H1 (cell line): Measurements from ENCODE around the gene RAB26. TPM values are rescaled to one million over a fixed set of nuclear protein-coding genes. Genes with fewer than 3 reads are reported as not detected.
"Not testable (repeated sequence)": the region's sequence is repeated elsewhere in the genome, so short reads cannot be mapped to it uniquely, and the experiment has no call there.

Experiments
- CTCF ChIA-PET: fragments of 300-600 bp; sonication (Branson Sonifier 250); formaldehyde crosslinking; loops from one replicate; lab custom pipeline; 2021; ENCODE audit not compliant: partially characterized antibody; lab: Charles Lee
- POLR2A ChIA-PET: fragments of 300-600 bp; sonication (Branson Sonifier 250); formaldehyde crosslinking; loops from one replicate; lab custom pipeline; 2021; ENCODE audit warnings: inconsistent platforms; ENCODE audit not compliant: partially characterized antibody; lab: Charles Lee
- DNase-seq, 2 experiments: peaks; one replicate each; pipeline versions ENCODE4 v3.0.0 to v3.0.0-alpha.2; 2010 to 2022; ENCODE audit warnings: low spot score in 2 of 2, low read depth in 1 of 2, mixed read lengths in 1 of 2
- FAIRE-seq: peaks from 2 replicates; lab custom pipeline; 2011; peaks lifted over from hg19 to GRCh38; lab: Jason Lieb, UNC
- H2AFZ ChIP-seq: 2 replicates; pipeline ENCODE4 v1.8.1; 2012; ENCODE audit warnings: low read length, inconsistent platforms
- H2AK5ac ChIP-seq: 2 replicates; pipeline ENCODE4 v1.6.1; 2013; ENCODE audit warnings: low read depth, low read length
- H2BK120ac ChIP-seq: replicated peaks from 2 replicates; pipeline ENCODE3; 2013; ENCODE audit warnings: low read depth, low read length, inconsistent platforms
- H2BK12ac ChIP-seq: 2 replicates; pipeline ENCODE4 v1.6.1; 2013; ENCODE audit warnings: low read depth, low read length
- H2BK15ac ChIP-seq: 2 replicates; pipeline ENCODE4 v1.6.1; 2013; ENCODE audit warnings: low read length
- H2BK20ac ChIP-seq: 2 replicates; pipeline ENCODE4 v1.6.1; 2013; ENCODE audit warnings: low read length
- H2BK5ac ChIP-seq: 2 replicates; pipeline ENCODE4 v1.6.1; 2013; ENCODE audit warnings: low read depth, low read length
- H3K14ac ChIP-seq: 2 replicates; pipeline ENCODE4 v1.6.1; 2013; ENCODE audit warnings: inconsistent platforms; ENCODE audit not compliant: insufficient read length
- H3K18ac ChIP-seq: 2 replicates; pipeline ENCODE4 v1.6.1; 2013; ENCODE audit warnings: low read length; ENCODE audit errors: extremely low read depth
- H3K23ac ChIP-seq: 2 replicates; pipeline ENCODE4 v1.6.1; 2013; ENCODE audit warnings: inconsistent platforms; ENCODE audit not compliant: insufficient read length
- H3K23me2 ChIP-seq: 2 replicates; pipeline ENCODE4 v1.6.1; 2013; ENCODE audit warnings: low read depth, low read length
- H3K27ac ChIP-seq: 2 replicates; pipeline ENCODE4 v1.6.1; 2011; ENCODE audit warnings: low read depth, low read length, inconsistent platforms
- H3K27me3 ChIP-seq, 4 experiments: replicated peaks in 1 of 4; 1 replicate in 1 of 4; 2 replicates in 3 of 4; pipeline versions ENCODE4 v1.6.1 to v1.8.1; 2011 to 2013; ENCODE audit warnings: low read length in 3 of 4, mild to moderate bottlenecking in 3 of 4, inconsistent platforms in 2 of 4, mixed read lengths in 2 of 4, moderate library complexity in 1 of 4; ENCODE audit not compliant: control insufficient read depth in 3 of 4, insufficient read depth in 3 of 4; ENCODE audit errors: extremely low read depth in 1 of 4
- H3K36me3 ChIP-seq, 4 experiments: 2 replicates each; pipeline versions ENCODE4 v1.6.1 to v1.8.1; 2011 to 2013; ENCODE audit warnings: mild to moderate bottlenecking in 4 of 4, low read length in 3 of 4, moderate library complexity in 2 of 4, control low read depth in 1 of 4, inconsistent platforms in 1 of 4; ENCODE audit not compliant: insufficient read depth in 4 of 4, control insufficient read depth in 2 of 4
- H3K4ac ChIP-seq: replicated peaks from 2 replicates; pipeline ENCODE3; 2013; ENCODE audit warnings: low read length, low read depth, mixed read lengths, inconsistent platforms; ENCODE audit not compliant: insufficient read length
- H3K4me1 ChIP-seq, 4 experiments: replicated peaks in 1 of 4; 1 replicate in 1 of 4; 2 replicates in 3 of 4; pipeline versions ENCODE4 v1.6.1 to v1.8.1; 2011 to 2013; ENCODE audit warnings: low read length in 3 of 4, inconsistent platforms in 2 of 4, mixed read lengths in 1 of 4; ENCODE audit not compliant: insufficient read depth in 4 of 4, control insufficient read depth in 3 of 4
- H3K4me2 ChIP-seq, 2 experiments: 2 replicates each; pipeline versions ENCODE4 v1.6.1 to v1.8.1; 2011 to 2013; ENCODE audit warnings: low read depth in 2 of 2, low read length in 2 of 2, control low read depth in 1 of 2, inconsistent platforms in 1 of 2, mild to moderate bottlenecking in 1 of 2; ENCODE audit not compliant: insufficient read depth in 1 of 2
- H3K4me3 ChIP-seq, 4 experiments: fragments of 200-600, 300-600 bp in 1 of 4; sonication (generic), shearing (Covaris generic), sonication (Bioruptor Twin) in 1 of 4; 2 replicates each; pipeline versions ENCODE4 v1.5.1 to v1.8.1; 2011 to 2016; ENCODE audit warnings: low read length in 4 of 4, low read depth in 3 of 4, control low read depth in 2 of 4, inconsistent platforms in 2 of 4, mild to moderate bottlenecking in 2 of 4, mixed read lengths in 1 of 4, moderate library complexity in 1 of 4; ENCODE audit not compliant: insufficient read depth in 2 of 4; ENCODE audit errors: extremely low read depth in 1 of 4
- H3K56ac ChIP-seq: replicated peaks from 2 replicates; pipeline ENCODE3; 2013; ENCODE audit warnings: low read depth, mild to moderate bottlenecking, mixed read lengths, low read length, inconsistent platforms; ENCODE audit not compliant: insufficient read length
- H3K79me1 ChIP-seq: 2 replicates; pipeline ENCODE4 v1.6.1; 2013; ENCODE audit warnings: low read depth, low read length, control low read depth
- H3K79me2 ChIP-seq, 2 experiments: 2 replicates each; pipeline versions ENCODE4 v1.6.1 to v1.8.1; 2012 to 2013; ENCODE audit warnings: low read length in 2 of 2, mild to moderate bottlenecking in 2 of 2, inconsistent platforms in 1 of 2; ENCODE audit not compliant: insufficient read depth in 2 of 2, control insufficient read depth in 1 of 2
- H3K9ac ChIP-seq, 4 experiments: replicated peaks in 1 of 4; 1 replicate in 1 of 4; 2 replicates in 3 of 4; pipeline versions ENCODE4 v1.6.1 to v1.8.1; 2011 to 2013; ENCODE audit warnings: low read depth in 3 of 4, low read length in 3 of 4, control low read depth in 2 of 4, mild to moderate bottlenecking in 2 of 4, moderate library complexity in 2 of 4, inconsistent platforms in 1 of 4; ENCODE audit errors: extremely low read depth in 1 of 4
- H3K9me3 ChIP-seq, 2 experiments: 2 replicates each; pipeline versions ENCODE4 v1.6.1 to v1.8.1; 2012 to 2013; ENCODE audit warnings: mild to moderate bottlenecking in 2 of 2, moderate library complexity in 2 of 2, control low read depth in 1 of 2, inconsistent platforms in 1 of 2, low read depth in 1 of 2, low read length in 1 of 2, mixed read lengths in 1 of 2; ENCODE audit not compliant: insufficient read depth in 2 of 2
- H4K20me1 ChIP-seq, 2 experiments: replicated peaks in 1 of 2; 2 replicates each; pipeline versions ENCODE3 to v1.8.1; 2011 to 2013; ENCODE audit warnings: inconsistent platforms in 2 of 2, low read length in 2 of 2, mild to moderate bottlenecking in 1 of 2; ENCODE audit not compliant: insufficient read depth in 2 of 2, control insufficient read depth in 1 of 2
- H4K5ac ChIP-seq: 2 replicates; pipeline ENCODE4 v1.6.1; 2013; ENCODE audit warnings: low read length, low read depth, mixed read lengths, inconsistent platforms; ENCODE audit not compliant: insufficient read length
- H4K8ac ChIP-seq: 2 replicates; pipeline ENCODE4 v1.8.0; 2013; ENCODE audit warnings: mild to moderate bottlenecking, moderate library complexity, low read length, inconsistent platforms; ENCODE audit not compliant: insufficient read depth; ENCODE audit errors: extremely low read depth
- H4K91ac ChIP-seq: replicated peaks from 2 replicates; pipeline ENCODE3; 2013; ENCODE audit warnings: low read length, mixed read lengths, inconsistent platforms; ENCODE audit not compliant: insufficient read length
- WGBS, 2 experiments: shearing (Covaris generic) in 1 of 2; methylation state at CpG; one replicate each; pipeline versions ENCODE4 v1.1.6 to v1.1.7; 2013 to 2015; ENCODE audit warnings: low lambda C conversion rate in 2 of 2, mixed read lengths in 2 of 2, inconsistent platforms in 1 of 2, low coverage in 1 of 2, missing lambda C conversion rate in 1 of 2; ENCODE audit not compliant: insufficient replicate concordance in 2 of 2, insufficient coverage in 1 of 2, insufficient read length in 1 of 2; ENCODE audit errors: extremely low coverage in 1 of 2, missing lambda C conversion rate in 1 of 2; 5-methylcytosine and 5-hydroxymethylcytosine counted together
- polyA plus RNA-seq, 7 experiments: library from polyadenylated mRNA; depleted of rRNA in 3 of 7; stranded (reverse) in 5 of 7; unstranded in 2 of 7; fragments of >200 nt in 5 of 7; fragments of 200-250 nt in 2 of 7; gene quantifications; 1 replicate in 5 of 7; 2 replicates in 1 of 7; 4 replicates in 1 of 7; pipeline versions ENCODE4 v1.2.1 to v1.2.3, GENCODE V29; 2011 to 2013; ENCODE audit warnings: missing spikeins in 2 of 7, mixed read lengths in 2 of 7
- total RNA-seq: library from RNA; stranded (reverse); fragmentation: NEBNext Ultra II Directional; extraction: Animal tissue kit (Norgen Biotek cat#: 25700); gene quantifications from 2 replicates; pipeline ENCODE4 v1.2.1, GENCODE V29; 2021

RAB26 gene
- total and polyA plus RNA-seq, 2 of the 8 experiments (the other 6 are each of a cell fraction or from before 2014, with no cell fraction given) = 4.3 to 5.4 TPM

DNA sequence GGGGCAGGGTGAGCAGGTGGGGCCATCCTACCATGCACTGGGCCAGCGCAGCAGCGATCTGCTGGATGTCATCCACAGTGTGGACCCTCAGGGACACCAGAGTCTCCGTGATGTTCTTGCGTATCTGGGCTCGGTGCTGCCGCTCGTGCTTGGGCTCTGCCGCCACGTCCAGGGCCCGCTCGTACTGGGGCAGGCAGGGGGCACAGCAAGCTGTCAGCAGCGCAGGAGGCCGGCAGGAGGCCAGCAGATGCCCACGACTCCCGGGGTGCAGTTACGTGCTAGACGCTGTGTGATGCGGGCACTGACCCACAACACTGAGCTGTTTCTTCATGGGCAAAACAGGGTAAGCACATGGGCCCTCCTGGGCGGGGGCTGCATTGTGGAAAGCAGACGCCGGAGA lies 43.1 kb upstream of the RAB26 start:
- H3K9ac ChIP-seq, H3K23me2 ChIP-seq, H2BK5ac ChIP-seq, H2AFZ ChIP-seq, H2BK120ac ChIP-seq, H3K14ac ChIP-seq, DNase-seq, H3K4me1 ChIP-seq, H3K4me2 ChIP-seq, H3K18ac ChIP-seq, H3K9me3 ChIP-seq, H3K27ac ChIP-seq, H3K79me2 ChIP-seq, H4K5ac ChIP-seq, H4K8ac ChIP-seq, H3K56ac ChIP-seq, H3K23ac ChIP-seq, H4K91ac ChIP-seq, H2BK15ac ChIP-seq, H3K4me3 ChIP-seq, H2BK20ac ChIP-seq, H2AK5ac ChIP-seq, POLR2A ChIA-PET, H3K79me1 ChIP-seq, H2BK12ac ChIP-seq, FAIRE-seq, H4K20me1 ChIP-seq, H3K4ac ChIP-seq, H3K27me3 ChIP-seq: not testable (repeated sequence)
- CTCF ChIA-PET = interaction anchor here (0.7 kb wide), 1 partner anchor 12 kb away, joined by 3 read pairs; no protein-coding TSS in a partner anchor
- 95% methylated on average over 11 of the region's 21 CpGs; no CpG with 5 or more reads in 1 of the 2 experiments for WGBS, 2 experiments
- H3K36me3 ChIP-seq = peaks cover 0 to 36% (median 0%) of the 10 kb centered on the region in 4 experiments; a peak in 2 of 8 replicates

DNA sequence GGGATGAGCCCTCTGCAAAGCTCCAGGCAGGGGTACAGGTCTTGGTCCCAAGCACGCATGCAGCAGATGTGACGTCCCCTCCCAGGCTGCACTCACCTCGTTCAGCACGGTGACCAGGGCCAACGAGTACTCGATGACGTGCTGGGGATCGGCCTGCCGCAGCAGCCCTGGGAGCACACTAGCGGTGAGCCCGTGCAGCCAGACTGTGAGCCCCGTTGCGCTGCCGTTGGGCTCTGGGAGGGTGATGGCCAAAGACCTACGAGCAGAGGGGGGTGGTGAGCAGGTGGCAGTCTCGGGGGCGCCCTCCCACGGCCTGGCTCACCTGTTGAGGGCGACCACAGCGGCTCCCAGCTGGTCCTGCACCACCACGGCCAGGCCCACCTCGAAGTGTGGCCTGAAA lies 42.7 kb upstream of the RAB26 start:
- H3K27ac ChIP-seq, H2BK120ac ChIP-seq, DNase-seq, H4K20me1 ChIP-seq, H4K91ac ChIP-seq, H3K23me2 ChIP-seq, H3K4me1 ChIP-seq, H2BK12ac ChIP-seq, H4K5ac ChIP-seq, H4K8ac ChIP-seq, H3K4ac ChIP-seq, H3K14ac ChIP-seq, H3K18ac ChIP-seq, H2BK20ac ChIP-seq, H3K9ac ChIP-seq, H3K79me2 ChIP-seq, H3K27me3 ChIP-seq, FAIRE-seq, H3K23ac ChIP-seq, H3K4me2 ChIP-seq, H3K9me3 ChIP-seq, POLR2A ChIA-PET, H3K4me3 ChIP-seq, H2BK15ac ChIP-seq, H3K56ac ChIP-seq, H2BK5ac ChIP-seq, H2AK5ac ChIP-seq, H2AFZ ChIP-seq, H3K79me1 ChIP-seq: not testable (repeated sequence)
- H3K36me3 ChIP-seq = peaks cover 0 to 37% (median 0%) of the 10 kb centered on the region in 4 experiments; a peak in 2 of 8 replicates
- CTCF ChIA-PET = interaction anchor here (0.7 kb wide), 1 partner anchor 13 kb away, joined by 3 read pairs; no protein-coding TSS in a partner anchor
- WGBS, 2 experiments = 95% methylated on average over 15 of the region's 22 CpGs; no CpG with 5 or more reads in 1 of the 2 experiments
